GM12801 (cell line): ENCODE data around the gene SLC12A4.

Experiments used
- TF ChIP-seq, protein P1 (sequence below): IDR thresholded peaks from one replicate; pipeline ENCODE4 v1.5.1; 2011; ENCODE audit warnings: control low read depth; ENCODE audit not compliant: insufficient read length; ENCODE audit errors: extremely low read depth

SLC12A4 gene

DNA sequence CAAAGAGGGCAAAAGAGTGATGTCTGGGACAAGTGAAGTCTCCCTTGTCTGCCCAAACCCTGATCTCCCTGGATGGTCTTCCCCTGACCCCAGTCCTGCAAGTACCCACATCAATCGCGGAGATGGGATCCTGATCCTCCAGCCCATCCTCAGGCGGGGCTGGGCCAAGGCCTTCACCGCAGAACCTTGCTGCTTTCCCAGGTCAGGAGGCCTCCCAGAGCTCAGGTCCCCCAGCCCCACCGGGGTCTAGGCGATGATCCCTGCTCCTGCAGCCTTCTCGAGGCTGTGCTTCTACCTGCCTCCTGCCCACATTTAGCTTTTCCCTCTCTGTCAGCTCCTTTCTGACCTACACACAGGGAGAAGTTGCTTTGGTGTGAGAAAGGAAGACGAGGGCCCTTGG lies 6.3 kb downstream of the SLC12A4 start:
- TF ChIP-seq, protein P1, sequence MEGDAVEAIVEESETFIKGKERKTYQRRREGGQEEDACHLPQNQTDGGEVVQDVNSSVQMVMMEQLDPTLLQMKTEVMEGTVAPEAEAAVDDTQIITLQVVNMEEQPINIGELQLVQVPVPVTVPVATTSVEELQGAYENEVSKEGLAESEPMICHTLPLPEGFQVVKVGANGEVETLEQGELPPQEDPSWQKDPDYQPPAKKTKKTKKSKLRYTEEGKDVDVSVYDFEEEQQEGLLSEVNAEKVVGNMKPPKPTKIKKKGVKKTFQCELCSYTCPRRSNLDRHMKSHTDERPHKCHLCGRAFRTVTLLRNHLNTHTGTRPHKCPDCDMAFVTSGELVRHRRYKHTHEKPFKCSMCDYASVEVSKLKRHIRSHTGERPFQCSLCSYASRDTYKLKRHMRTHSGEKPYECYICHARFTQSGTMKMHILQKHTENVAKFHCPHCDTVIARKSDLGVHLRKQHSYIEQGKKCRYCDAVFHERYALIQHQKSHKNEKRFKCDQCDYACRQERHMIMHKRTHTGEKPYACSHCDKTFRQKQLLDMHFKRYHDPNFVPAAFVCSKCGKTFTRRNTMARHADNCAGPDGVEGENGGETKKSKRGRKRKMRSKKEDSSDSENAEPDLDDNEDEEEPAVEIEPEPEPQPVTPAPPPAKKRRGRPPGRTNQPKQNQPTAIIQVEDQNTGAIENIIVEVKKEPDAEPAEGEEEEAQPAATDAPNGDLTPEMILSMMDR, result no peak

DNA sequence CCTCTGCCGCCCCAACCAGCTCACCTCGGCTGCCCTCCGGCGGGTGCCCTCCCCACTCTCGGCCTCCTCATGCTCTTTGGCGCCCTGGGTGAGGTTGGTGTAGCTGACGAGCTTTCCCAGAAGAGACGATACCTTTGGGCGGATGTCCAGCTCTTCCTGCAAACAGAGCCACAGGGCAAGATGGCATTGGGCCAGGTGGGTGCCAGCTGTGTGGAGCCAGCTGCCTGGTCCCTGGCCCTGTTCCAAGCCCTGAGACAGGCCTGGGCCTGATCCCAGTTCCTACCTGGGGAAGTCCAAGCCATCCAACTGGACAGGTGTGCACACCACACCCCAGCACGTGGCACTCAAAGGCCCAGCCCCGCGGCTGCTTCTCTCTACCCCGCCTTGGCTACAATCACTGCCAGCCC lies 6.9 kb downstream of the SLC12A4 start:
- TF ChIP-seq, protein P1, result no peak

DNA sequence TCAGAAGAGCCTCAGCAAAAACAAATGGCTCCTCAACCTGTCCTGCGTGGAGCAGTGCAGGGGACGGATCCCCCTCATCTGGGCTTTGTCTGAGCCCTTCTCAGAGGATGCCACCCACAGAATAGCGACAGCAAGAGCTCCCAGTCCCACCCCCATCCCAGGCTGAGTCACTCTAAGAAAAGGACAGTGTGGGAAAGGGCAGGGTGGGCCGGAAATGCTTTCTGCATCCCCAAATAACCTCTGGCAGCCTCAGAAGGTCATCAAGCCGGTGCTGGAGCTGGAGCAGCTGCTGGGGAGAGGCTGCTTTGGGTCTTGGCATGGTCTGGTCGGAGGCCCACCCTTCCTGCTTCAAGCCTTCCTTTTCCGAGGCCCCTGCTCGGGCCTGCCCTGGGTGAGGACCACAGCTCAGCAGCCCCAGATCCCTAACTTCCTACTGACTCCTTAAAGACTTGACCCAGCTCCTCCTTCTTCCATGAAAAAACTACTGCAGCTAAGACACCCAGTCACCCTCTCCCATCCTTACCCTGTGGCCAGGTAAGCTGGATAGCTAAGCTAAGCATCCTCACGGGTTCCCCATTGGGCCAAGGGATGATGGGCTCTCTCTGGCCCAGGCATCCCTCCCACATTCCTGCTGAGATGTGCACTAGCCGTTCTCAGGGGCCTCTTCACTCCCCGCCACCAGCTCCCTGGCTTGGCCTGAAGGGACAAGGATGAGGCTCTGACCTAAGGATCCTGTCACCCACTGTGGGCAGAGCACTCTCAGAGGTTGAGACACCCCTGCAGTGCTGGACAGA lies 8.7 kb downstream of the SLC12A4 start:
- TF ChIP-seq, protein P1, result no peak

DNA sequence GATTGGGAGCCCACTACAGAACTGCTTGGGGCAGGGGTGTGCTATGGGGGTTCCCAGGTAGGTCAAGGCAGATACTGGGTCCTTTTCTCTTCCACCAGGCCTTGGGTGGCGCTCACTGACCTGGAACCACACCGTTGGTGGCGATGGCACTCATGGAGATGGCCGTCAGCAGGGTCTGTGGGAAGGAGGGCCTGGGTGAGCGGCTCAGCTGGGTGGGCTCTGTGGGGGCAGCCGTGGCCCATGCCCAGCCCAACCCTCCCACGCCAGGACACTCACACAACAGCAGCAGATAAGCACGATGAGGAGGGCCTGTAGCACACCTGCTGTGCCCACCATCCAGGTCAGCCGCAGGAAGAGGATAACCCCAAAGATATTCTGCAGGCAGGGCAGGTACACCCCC lies 10.8 kb downstream of the SLC12A4 start:
- TF ChIP-seq, protein P1, result no peak

DNA sequence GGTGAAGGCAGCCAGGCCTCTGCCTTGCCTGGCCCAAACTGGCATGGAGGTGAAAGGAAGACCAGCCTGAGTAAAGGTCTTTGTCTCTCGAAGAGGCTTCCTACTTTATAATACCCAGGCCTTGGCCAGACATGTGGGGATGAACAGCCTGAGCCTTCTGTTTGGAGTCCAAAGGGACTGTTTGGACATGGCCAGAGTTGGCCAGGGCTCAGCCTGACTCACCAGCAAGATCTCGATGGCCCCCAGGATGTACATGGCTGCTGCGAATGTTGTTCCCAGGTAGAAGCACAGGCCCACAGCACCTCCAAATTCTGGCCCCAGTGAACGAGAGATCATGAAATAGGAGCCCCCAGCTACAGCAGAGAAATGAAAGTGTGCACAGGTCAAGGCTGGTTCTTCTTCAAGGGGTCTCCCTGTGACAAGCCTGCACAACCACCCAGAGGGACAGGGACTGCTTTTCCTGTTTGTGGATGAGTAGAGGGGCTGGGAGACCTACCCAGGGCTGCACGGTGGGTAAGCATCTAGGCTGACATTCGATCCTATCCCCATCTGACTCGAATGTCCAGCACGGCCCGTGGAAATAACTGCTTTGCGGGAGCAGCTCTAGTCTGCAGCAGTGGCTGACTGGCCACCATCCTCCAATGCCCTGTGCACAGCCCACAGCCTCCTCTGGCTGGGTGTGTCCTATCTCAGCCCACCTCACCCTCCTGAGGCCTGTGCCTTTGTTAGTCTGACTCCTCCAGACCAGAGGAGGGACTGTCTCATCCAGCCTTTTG lies 13.8 kb downstream of the SLC12A4 start:
- TF ChIP-seq, protein P1, result no peak

DNA sequence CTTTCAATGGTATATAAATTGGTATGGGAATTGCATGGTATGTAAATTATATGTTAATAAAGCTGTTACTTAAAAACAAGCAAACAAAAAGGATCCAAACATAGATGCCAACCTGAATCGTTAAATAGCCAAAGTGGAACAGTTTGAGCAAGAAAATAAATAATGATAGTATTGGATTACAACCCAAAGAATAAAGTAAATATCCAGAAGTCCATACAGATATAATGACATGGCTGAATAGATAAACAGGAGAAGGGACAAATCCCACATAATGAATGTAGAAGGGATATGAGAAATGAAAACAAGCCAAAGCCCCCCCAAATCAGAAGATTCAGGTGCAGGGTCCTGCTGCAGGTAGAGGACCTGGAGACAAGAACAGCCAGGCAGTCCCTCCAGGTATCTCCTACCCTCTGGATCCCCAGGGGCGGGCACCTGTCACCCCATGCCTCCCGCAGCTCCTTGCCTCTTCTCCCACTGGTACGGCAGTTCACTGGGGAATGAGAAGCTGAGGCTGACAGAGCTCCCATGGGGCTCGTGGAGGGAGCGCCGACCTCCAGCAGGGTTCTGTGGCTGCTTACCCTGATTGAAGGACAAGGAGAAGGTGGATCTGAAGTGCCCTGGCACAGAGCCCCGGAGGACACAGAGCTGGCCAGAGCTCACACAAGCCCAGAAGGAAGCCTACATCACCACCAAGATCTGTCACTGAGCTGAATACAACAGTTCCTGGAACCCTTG lies 14.6 kb downstream of the SLC12A4 start:
- TF ChIP-seq, protein P1, result no peak

DNA sequence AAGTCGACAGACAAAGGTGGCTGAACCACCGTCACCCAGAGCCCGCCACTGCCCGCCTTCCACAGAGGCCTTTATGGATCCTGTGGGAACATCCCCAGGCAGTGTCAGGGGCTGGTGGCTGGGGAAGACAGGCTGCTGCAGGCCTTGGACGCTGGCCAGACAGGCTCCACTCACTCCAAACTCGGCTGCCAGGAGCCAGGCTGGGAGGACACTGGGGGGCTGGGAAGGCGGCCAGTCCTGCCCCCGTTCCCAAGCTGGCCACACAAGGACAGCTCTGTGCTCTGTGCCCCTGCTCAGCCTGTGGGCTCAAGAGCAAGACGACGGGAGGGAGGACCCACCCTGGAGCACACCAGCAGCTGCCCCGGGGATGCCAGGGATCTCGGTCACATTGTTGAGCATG lies 17.0 kb downstream of the SLC12A4 start:
- TF ChIP-seq, protein P1, result no peak
